ENCODE results near the gene LDLRAD4.
A peak's percentile ranks its signal among the peaks of the same experiment; 100 is the strongest.

LDLRAD4 gene

DNA sequence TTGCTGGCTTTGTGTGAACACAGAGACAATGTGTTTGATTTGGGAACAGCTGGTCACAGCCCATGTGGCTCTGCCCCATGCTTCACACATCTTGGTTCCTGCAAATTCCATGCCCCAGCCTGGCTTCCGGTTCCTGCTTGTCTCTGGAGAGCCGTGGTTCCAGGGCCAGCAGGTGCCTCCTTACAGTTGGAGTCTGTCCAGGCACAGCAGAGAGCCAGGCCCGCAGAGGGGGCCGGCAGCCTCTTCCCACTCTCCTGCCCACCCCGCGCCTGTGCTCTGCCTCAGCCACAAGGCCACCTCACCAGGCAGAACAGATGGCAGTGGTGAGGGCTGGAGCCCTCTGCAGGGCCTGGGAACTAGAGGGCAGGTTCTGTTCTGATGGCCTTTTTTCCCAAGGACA is 81.5 kb downstream of the LDLRAD4 start:
- Mint-ChIP-seq H3K27me3 (no peaks in the 10 kb centered on the region), H3K27ac (no peak overlapping the region), H3K4me1 (ENCODE audit: low read depth) (peaks cover 30% of the 10 kb centered on the region), H3K4me3 (no peak overlapping the region), H3K9me3 (no peaks in the 10 kb centered on the region), H3K36me3 (ENCODE audit: low read depth) (no peaks in the 10 kb centered on the region)

- Mint-ChIP-seq H3K4me3 (no peak overlapping the region), H3K9me3 (peaks cover 6% of the 10 kb centered on the region), H3K27ac (no peak overlapping the region), H3K27me3 (no peaks in the 10 kb centered on the region), H3K36me3 (ENCODE audit: low read depth) (no peaks in the 10 kb centered on the region), H3K4me1 (ENCODE audit: low read depth) (peaks cover 34% of the 10 kb centered on the region)
These were observed 82.2 kb downstream of the LDLRAD4 start for GRCh38 chr18:13300796-13301195.

- no peak overlapping the region for H3K4me3 Mint-ChIP-seq
- H3K9me3 Mint-ChIP-seq: peaks cover 13% of the 10 kb centered on the region
- peaks cover 34% of the 10 kb centered on the region for H3K4me1 Mint-ChIP-seq (ENCODE audit: low read depth)
- no peak overlapping the region for H3K27ac Mint-ChIP-seq
- no peaks in the 10 kb centered on the region for H3K27me3 Mint-ChIP-seq
- H3K36me3 Mint-ChIP-seq (ENCODE audit: low read depth): no peaks in the 10 kb centered on the region
These were observed 83.5 kb downstream of the LDLRAD4 start for GRCh38 chr18:13302040-13302439.

- Mint-ChIP-seq H3K27ac (no peak overlapping the region), H3K4me3 (no peak overlapping the region)
These were observed 84.1 kb downstream of the LDLRAD4 start for GRCh38 chr18:13302457-13303225.

DNA sequence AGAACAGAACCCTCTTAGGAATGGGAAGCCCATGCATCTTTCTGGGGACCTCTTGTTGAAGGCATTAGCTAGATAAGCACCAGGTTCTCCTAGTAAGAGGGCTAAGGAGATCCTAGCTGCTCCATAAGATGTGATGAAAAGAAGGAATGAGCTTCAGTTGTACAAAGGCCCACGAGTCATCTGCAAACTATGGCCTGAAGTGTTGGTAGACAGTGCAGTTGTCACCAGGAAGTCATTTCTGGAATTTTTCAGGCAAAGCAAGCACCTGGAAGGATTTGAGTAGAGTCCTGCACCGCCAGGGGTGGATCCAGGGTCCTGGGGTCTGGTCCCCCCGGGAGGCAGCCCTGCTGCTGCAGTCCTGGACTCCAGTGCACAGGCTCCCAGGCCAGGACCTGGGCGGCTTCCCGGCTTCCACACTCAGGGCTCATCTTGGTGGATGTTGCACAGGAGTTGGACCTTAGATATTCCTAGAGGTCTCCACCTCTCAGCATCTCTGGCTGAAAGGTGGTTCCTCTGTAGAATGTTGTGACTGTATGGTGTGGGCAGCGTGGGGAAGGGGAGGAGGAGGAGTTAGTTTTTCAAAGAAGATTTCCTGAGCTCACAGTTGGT is 85.3 kb downstream of the LDLRAD4 start:
- Mint-ChIP-seq H3K27me3 (no peaks in the 10 kb centered on the region), H3K36me3 (ENCODE audit: low read depth) (no peaks in the 10 kb centered on the region), H3K4me1 (ENCODE audit: low read depth) (peaks cover 42% of the 10 kb centered on the region), H3K4me3 (no peak overlapping the region), H3K9me3 (peaks cover 13% of the 10 kb centered on the region), H3K27ac (no peak overlapping the region)

More at GRCh38 chr18:13302457-13303225, 84.1 kb downstream of the LDLRAD4 start:
- Mint-ChIP-seq H3K4me1 (ENCODE audit: low read depth) (peaks cover 31% of the 10 kb centered on the region), H3K27me3 (no peaks in the 10 kb centered on the region), H3K9me3 (peaks cover 13% of the 10 kb centered on the region), H3K36me3 (ENCODE audit: low read depth) (no peaks in the 10 kb centered on the region)

- Mint-ChIP-seq H3K4me3 (no peak overlapping the region), H3K27me3 (no peaks in the 10 kb centered on the region), H3K9me3 (peaks cover 13% of the 10 kb centered on the region), H3K27ac (no peak overlapping the region), H3K36me3 (ENCODE audit: low read depth) (no peaks in the 10 kb centered on the region), H3K4me1 (ENCODE audit: low read depth) (peaks cover 51% of the 10 kb centered on the region)
These were observed 86.7 kb downstream of the LDLRAD4 start for GRCh38 chr18:13305301-13305700.

DNA sequence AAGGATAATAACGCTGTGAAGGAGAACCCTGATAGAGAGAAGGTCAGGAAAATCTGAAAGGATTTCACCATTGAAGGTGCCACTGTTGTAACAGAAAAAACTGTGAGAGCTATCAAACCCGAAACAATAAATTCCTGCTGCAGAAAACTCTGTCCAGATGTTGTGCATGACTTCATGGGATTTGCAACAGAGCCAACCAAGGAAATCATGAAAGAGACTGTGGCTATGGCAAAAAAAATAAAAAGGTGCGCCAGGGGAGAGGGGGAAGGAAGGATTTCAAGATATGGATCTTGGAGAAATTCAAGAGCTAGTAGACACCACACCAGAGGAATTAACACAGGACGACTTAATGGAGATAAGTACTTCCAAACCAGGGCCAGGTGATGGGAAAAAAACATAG is 88.0 kb downstream of the LDLRAD4 start:
- Mint-ChIP-seq H3K27me3 (no peaks in the 10 kb centered on the region), H3K36me3 (ENCODE audit: low read depth) (no peaks in the 10 kb centered on the region), H3K4me3 (no peak overlapping the region), H3K9me3 (peaks cover 13% of the 10 kb centered on the region), H3K27ac (no peak overlapping the region), H3K4me1 (ENCODE audit: low read depth) (peaks cover 51% of the 10 kb centered on the region)

GRCh38 chr18:13308369-13308768 is 89.8 kb downstream of the LDLRAD4 start:
- Mint-ChIP-seq H3K4me1 (ENCODE audit: low read depth) (peaks cover 49% of the 10 kb centered on the region), H3K4me3 (peak overlapping the region; percentile 53), H3K27me3 (no peaks in the 10 kb centered on the region), H3K27ac (peak overlapping the region; percentile 67), H3K9me3 (peaks cover 13% of the 10 kb centered on the region), H3K36me3 (ENCODE audit: low read depth) (no peaks in the 10 kb centered on the region)

- no peak overlapping the region for H3K4me3 Mint-ChIP-seq
- no peak overlapping the region for H3K27ac Mint-ChIP-seq
- peaks cover 52% of the 10 kb centered on the region for H3K4me1 Mint-ChIP-seq (ENCODE audit: low read depth)
- peaks cover 13% of the 10 kb centered on the region for H3K9me3 Mint-ChIP-seq
- no peaks in the 10 kb centered on the region for H3K27me3 Mint-ChIP-seq
- H3K36me3 Mint-ChIP-seq (ENCODE audit: low read depth): no peaks in the 10 kb centered on the region
These were observed 90.6 kb downstream of the LDLRAD4 start for GRCh38 chr18:13309031-13309747.

- H3K9me3 Mint-ChIP-seq: peaks cover 13% of the 10 kb centered on the region
- no peaks in the 10 kb centered on the region for H3K27me3 Mint-ChIP-seq
- peaks cover 7% of the 10 kb centered on the region for H3K36me3 Mint-ChIP-seq (ENCODE audit: low read depth)
- H3K27ac Mint-ChIP-seq: no peak overlapping the region
- no peak overlapping the region for H3K4me3 Mint-ChIP-seq
- H3K4me1 Mint-ChIP-seq (ENCODE audit: low read depth): peaks cover 54% of the 10 kb centered on the region
These were observed 91.4 kb downstream of the LDLRAD4 start for GRCh38 chr18:13309748-13310670.

- Mint-ChIP-seq H3K27me3 (no peaks in the 10 kb centered on the region), H3K9me3 (peaks cover 15% of the 10 kb centered on the region), H3K4me3 (no peak overlapping the region), H3K27ac (no peak overlapping the region), H3K36me3 (ENCODE audit: low read depth) (peaks cover 15% of the 10 kb centered on the region), H3K4me1 (ENCODE audit: low read depth) (peaks cover 51% of the 10 kb centered on the region)
These were observed 92.6 kb downstream of the LDLRAD4 start for GRCh38 chr18:13311193-13311592.

GRCh38 chr18:13312515-13312914 is 94.0 kb downstream of the LDLRAD4 start:
- Mint-ChIP-seq H3K4me1 (ENCODE audit: low read depth) (peaks cover 45% of the 10 kb centered on the region), H3K4me3 (no peak overlapping the region), H3K9me3 (peaks cover 17% of the 10 kb centered on the region), H3K27ac (peak overlapping the region; percentile 15), H3K27me3 (no peaks in the 10 kb centered on the region), H3K36me3 (ENCODE audit: low read depth) (peaks cover 19% of the 10 kb centered on the region)

DNA sequence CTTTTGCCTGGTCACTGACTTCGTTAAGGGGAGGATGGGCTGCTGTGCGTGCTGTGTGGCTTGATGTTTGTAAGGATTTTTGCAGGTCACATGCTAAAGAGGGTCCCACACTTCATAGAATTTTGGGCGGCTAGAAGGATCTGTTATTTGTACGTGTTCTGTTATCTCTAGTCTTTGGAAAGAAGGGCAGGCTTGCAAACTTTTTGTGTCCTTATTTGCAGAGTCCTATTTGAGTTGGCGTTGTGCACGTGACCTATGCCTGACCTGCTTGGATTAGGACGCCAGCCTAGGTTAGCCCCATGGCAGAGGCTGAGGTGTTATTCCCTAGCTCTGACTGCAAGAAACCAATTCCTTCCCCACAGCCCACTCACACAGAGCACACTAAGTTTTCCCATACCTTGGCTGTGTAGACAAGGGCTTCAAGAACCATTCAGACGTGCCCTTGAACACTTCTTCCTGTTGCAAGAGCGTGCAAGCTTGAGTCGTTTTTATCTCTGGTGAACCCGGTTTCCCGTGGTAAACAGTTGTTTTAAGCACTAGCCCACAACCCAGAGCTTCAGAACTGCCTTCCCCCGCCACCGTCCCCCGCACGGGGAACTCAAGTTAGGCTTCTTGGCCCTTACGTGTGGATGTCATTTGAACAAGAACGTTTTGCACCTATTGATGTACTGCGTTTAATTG is 94.6 kb downstream of the LDLRAD4 start:
- Mint-ChIP-seq H3K9me3 (peaks cover 17% of the 10 kb centered on the region), H3K27me3 (no peaks in the 10 kb centered on the region), H3K4me1 (ENCODE audit: low read depth) (peaks cover 42% of the 10 kb centered on the region), H3K4me3 (peak overlapping the region; percentile 21), H3K27ac (peak overlapping the region; percentile 60), H3K36me3 (ENCODE audit: low read depth) (peaks cover 19% of the 10 kb centered on the region)

- no peak overlapping the region for H3K27ac Mint-ChIP-seq
- H3K36me3 Mint-ChIP-seq (ENCODE audit: low read depth): peaks cover 19% of the 10 kb centered on the region
- peaks cover 17% of the 10 kb centered on the region for H3K9me3 Mint-ChIP-seq
- H3K27me3 Mint-ChIP-seq: no peaks in the 10 kb centered on the region
- no peak overlapping the region for H3K4me3 Mint-ChIP-seq
- H3K4me1 Mint-ChIP-seq (ENCODE audit: low read depth): peaks cover 42% of the 10 kb centered on the region
These were observed 96.4 kb downstream of the LDLRAD4 start for GRCh38 chr18:13315000-13315399.
